B cell (primary cell): ENCODE measurements around the gene TAAR6. TPM values are rescaled to one million over a fixed set of nuclear protein-coding genes. Genes with fewer than 3 reads are reported as not detected.

Source experiments
- ATAC-seq: fragments of 200-7000 bp; cut with Tn5 transposase; one replicate; pipeline ENCODE4 v1.10.0; 2021; ENCODE audit warnings: low read depth, mild to moderate bottlenecking, moderate number of reproducible peaks, moderate library complexity
- CTCF ChIA-PET: fragments of 350-600 bp; sonication (Branson Sonifier 250); formaldehyde crosslinking; loops from one replicate; lab custom pipeline; 2021; ENCODE audit warnings: antibody characterized with exemption, inconsistent platforms; lab: Charles Lee
- POLR2A ChIA-PET: fragments of 350-600 bp; sonication (Branson Sonifier 250); formaldehyde crosslinking; loops from one replicate; lab custom pipeline; 2021; ENCODE audit warnings: antibody characterized with exemption; lab: Charles Lee
- DNase-seq: peaks from one replicate; pipeline ENCODE4 v3.0.0; 2013
- H2AFZ ChIP-seq: 2 replicates; pipeline ENCODE4 v1.6.1; 2012; ENCODE audit warnings: mild to moderate bottlenecking, low read depth, low read length; ENCODE audit not compliant: insufficient read depth, poor library complexity, severe bottlenecking
- H3K27ac ChIP-seq, 2 donors: 1 replicate in 1 of 2; 2 replicates in 1 of 2; pipeline ENCODE4 v1.5.1; 2012 to 2013; ENCODE audit warnings: low read length in 2 of 2, mild to moderate bottlenecking in 2 of 2, moderate library complexity in 1 of 2
- H3K27me3 ChIP-seq, 4 experiments: fragments of 200-600 bp in 1 of 4; sonication (generic) in 1 of 4; replicated peaks in 1 of 4; 1 replicate in 2 of 4; 2 replicates in 2 of 4; pipeline versions ENCODE4 v1.6.1 to v1.7.0; 2013 to 2016; ENCODE audit warnings: low read length in 3 of 4, mild to moderate bottlenecking in 2 of 4, mixed read lengths in 1 of 4, moderate library complexity in 1 of 4; ENCODE audit not compliant: insufficient read depth in 4 of 4, control insufficient read depth in 3 of 4; ENCODE audit errors: control extremely low read depth in 1 of 4
- H3K36me3 ChIP-seq, 2 experiments: replicated peaks in 1 of 2; 1 replicate in 1 of 2; 2 replicates in 1 of 2; pipeline versions ENCODE4 v1.6.1 to v1.7.1; 2013; ENCODE audit warnings: low read length in 1 of 2; ENCODE audit not compliant: insufficient read depth in 2 of 2, control insufficient read depth in 1 of 2; ENCODE audit errors: control extremely low read depth in 1 of 2, extremely low read depth in 1 of 2
- H3K4me1 ChIP-seq, 2 donors: fragments of 200-600 bp in 1 of 2; sonication (generic) in 1 of 2; 1 replicate in 1 of 2; 2 replicates in 1 of 2; pipeline versions ENCODE4 v1.5.1 to v1.6.1; 2013 to 2017; ENCODE audit warnings: low read length in 2 of 2; ENCODE audit not compliant: control insufficient read depth in 2 of 2, insufficient read depth in 2 of 2
- H3K4me2 ChIP-seq: replicated peaks from 2 replicates; pipeline ENCODE3; 2012; ENCODE audit warnings: mild to moderate bottlenecking, low read depth, low read length; ENCODE audit not compliant: poor library complexity, severe bottlenecking
- H3K4me3 ChIP-seq, 5 experiments: fragments of 200-600 bp in 1 of 5; sonication (generic) in 1 of 5; 1 replicate in 3 of 5; 2 replicates in 2 of 5; pipeline versions ENCODE4 v1.5.1 to v1.7.0; 2011 to 2016; ENCODE audit warnings: low read length in 4 of 5, mild to moderate bottlenecking in 4 of 5, low read depth in 2 of 5, control low read depth in 1 of 5, moderate library complexity in 1 of 5; ENCODE audit not compliant: insufficient read depth in 1 of 5; ENCODE audit errors: control extremely low read depth in 1 of 5, extremely low read depth in 1 of 5
- H3K79me2 ChIP-seq: fragments of 200-600 bp; sonication (generic); one replicate; pipeline ENCODE4 v1.6.0; 2016; ENCODE audit warnings: low read length; ENCODE audit not compliant: control insufficient read depth, insufficient read depth
- H3K9ac ChIP-seq: fragments of 200-600 bp; sonication (generic); 2 replicates; pipeline ENCODE4 v1.6.1; 2017; ENCODE audit warnings: mild to moderate bottlenecking, low read length, moderate library complexity
- H3K9me3 ChIP-seq, 3 donors: one replicate each; pipeline versions ENCODE4 v1.6.1 to v1.7.1; 2013; ENCODE audit warnings: low read length in 2 of 3; ENCODE audit not compliant: control insufficient read depth in 2 of 3, insufficient read depth in 1 of 3; ENCODE audit errors: control extremely low read depth in 1 of 3
- H4K20me1 ChIP-seq: 2 replicates; pipeline ENCODE4 v1.6.0; 2012; ENCODE audit warnings: mild to moderate bottlenecking, low read length; ENCODE audit not compliant: insufficient read depth, control insufficient read depth, poor library complexity, severe bottlenecking
- H3K27ac Mint-ChIP-seq: one replicate; pipeline ENCODE4 v1.8.0; 2021; ENCODE audit warnings: mixed read lengths
- H3K27me3 Mint-ChIP-seq: one replicate; pipeline ENCODE4 v1.8.0; 2021; ENCODE audit warnings: mixed read lengths
- H3K4me1 Mint-ChIP-seq: one replicate; pipeline ENCODE4 v1.8.0; 2021; ENCODE audit warnings: mixed read lengths
- H3K4me3 Mint-ChIP-seq: one replicate; pipeline ENCODE4 v1.8.0; 2021; ENCODE audit warnings: mixed read lengths
- H3K9me3 Mint-ChIP-seq: one replicate; pipeline ENCODE4 v1.8.0; 2022; ENCODE audit warnings: mixed read lengths; ENCODE audit not compliant: insufficient read depth
- EZH2 ChIP-seq: IDR thresholded peaks from 2 replicates; pipeline ENCODE4 v1.6.1; 2012; ENCODE audit warnings: borderline replicate concordance, low read depth, mild to moderate bottlenecking, moderate library complexity, low read length; ENCODE audit not compliant: insufficient read depth, poor library complexity, severe bottlenecking
- WGBS: methylation state at CpG from one replicate; pipeline ENCODE4 v1.1.5; 2013; ENCODE audit warnings: missing lambda C conversion rate; ENCODE audit not compliant: insufficient coverage; 5-methylcytosine and 5-hydroxymethylcytosine counted together
- intact Hi-C: fragments of 100-400 bp; cut with micrococcal nuclease; formaldehyde crosslinking; loops from one replicate; pipeline ENCODE4 v1.10.0; 2022
- polyA plus RNA-seq: library from polyadenylated mRNA; depleted of rRNA; stranded (reverse); fragments of >200 nt; gene quantifications from 2 replicates; pipeline ENCODE4 v1.2.3, GENCODE V29; 2012
- total RNA-seq, 2 donors: library from RNA; stranded (reverse); fragments of 120-200 nt in 1 of 2; gene quantifications; 1 replicate in 1 of 2; 2 replicates in 1 of 2; pipeline versions ENCODE4 v1.2.3 to v1.2.4, GENCODE V29; 2013 to 2022
- TF ChIP-seq, protein P1 (sequence below): fragments of 200-600 bp; IDR thresholded peaks from one replicate; pipeline ENCODE4 v1.8.0; 2022; ENCODE audit warnings: antibody characterized with exemption, mild to moderate bottlenecking

TAAR6 gene
- total and polyA plus RNA-seq, 2 donors (not counting 1 experiment from before 2014, with no cell fraction given): not detected

DNA sequence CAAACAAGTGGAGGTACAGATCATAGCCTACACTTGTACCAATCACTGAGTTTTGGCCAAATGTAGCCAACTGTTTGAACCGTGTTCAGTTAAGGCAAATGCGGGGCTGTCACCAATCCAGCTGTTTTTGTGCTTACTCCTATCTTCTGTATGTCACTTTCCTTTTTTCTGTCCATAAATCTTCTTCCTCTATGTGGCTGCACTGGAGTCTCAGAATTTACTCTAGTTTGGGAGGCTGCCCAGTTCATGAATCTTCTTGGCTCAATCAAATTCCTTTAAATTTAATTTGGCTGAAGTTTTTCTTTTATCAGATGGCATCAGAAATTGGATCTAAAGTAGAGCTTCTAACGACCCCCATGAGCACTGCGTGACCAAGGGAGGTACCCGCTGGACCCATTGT, 45.5 kb upstream of the TAAR6 start:
- Histone ChIP-seq H3K9ac (no peak overlapping the region), H3K36me3 (no peaks in the 10 kb centered on the region), H3K4me2 (no peak overlapping the region), H4K20me1 (no peaks in the 10 kb centered on the region), H3K79me2 (no peaks in the 10 kb centered on the region), H3K4me1 (no peaks in the 10 kb centered on the region), H3K27me3 (no peaks in the 10 kb centered on the region), H3K27ac (no peak overlapping the region), H2AFZ (no peak overlapping the region), H3K4me3 (no peak overlapping the region), H3K9me3 (no peaks in the 10 kb centered on the region)
- H3K9me3 Mint-ChIP-seq: no peaks in the 10 kb centered on the region
- intact Hi-C loops: no loop called here
- H3K27me3 Mint-ChIP-seq: no peaks in the 10 kb centered on the region
- ATAC-seq (no peak), DNase-seq (no peak)
- WGBS: 95% methylated on average over 5 of the region's 5 CpGs
- CTCF ChIA-PET: interaction anchor here (0.6 to 1.8 kb wide), 4 partner anchors 12 to 1790 kb away, joined by 3 to 6 read pairs (median 4); partner anchors contain the start of gene STX7
- peaks cover 4% of the 10 kb centered on the region for H3K4me1 Mint-ChIP-seq
- H3K4me3 Mint-ChIP-seq: no peak overlapping the region
- H3K27ac Mint-ChIP-seq: no peak overlapping the region
- POLR2A ChIA-PET: no interaction called here
- TF ChIP-seq, protein P1, sequence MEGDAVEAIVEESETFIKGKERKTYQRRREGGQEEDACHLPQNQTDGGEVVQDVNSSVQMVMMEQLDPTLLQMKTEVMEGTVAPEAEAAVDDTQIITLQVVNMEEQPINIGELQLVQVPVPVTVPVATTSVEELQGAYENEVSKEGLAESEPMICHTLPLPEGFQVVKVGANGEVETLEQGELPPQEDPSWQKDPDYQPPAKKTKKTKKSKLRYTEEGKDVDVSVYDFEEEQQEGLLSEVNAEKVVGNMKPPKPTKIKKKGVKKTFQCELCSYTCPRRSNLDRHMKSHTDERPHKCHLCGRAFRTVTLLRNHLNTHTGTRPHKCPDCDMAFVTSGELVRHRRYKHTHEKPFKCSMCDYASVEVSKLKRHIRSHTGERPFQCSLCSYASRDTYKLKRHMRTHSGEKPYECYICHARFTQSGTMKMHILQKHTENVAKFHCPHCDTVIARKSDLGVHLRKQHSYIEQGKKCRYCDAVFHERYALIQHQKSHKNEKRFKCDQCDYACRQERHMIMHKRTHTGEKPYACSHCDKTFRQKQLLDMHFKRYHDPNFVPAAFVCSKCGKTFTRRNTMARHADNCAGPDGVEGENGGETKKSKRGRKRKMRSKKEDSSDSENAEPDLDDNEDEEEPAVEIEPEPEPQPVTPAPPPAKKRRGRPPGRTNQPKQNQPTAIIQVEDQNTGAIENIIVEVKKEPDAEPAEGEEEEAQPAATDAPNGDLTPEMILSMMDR: no peak
- TF ChIP-seq EZH2: no peak

GRCh38 chr6:132525866-132526265, 44.3 kb upstream of the TAAR6 start:
- Histone ChIP-seq H3K36me3 (no peaks in the 10 kb centered on the region), H3K79me2 (peaks cover 5% of the 10 kb centered on the region), H3K4me3 (no peak overlapping the region), H3K9me3 (no peaks in the 10 kb centered on the region), H3K4me2 (no peak overlapping the region), H3K27me3 (no peaks in the 10 kb centered on the region), H3K4me1 (peaks cover 3 to 4% of the 10 kb centered on the region in 2 donors), H4K20me1 (no peaks in the 10 kb centered on the region), H2AFZ (no peak overlapping the region), H3K9ac (no peak overlapping the region), H3K27ac (no peak overlapping the region)
- Mint-ChIP-seq H3K4me3 (no peak overlapping the region), H3K27ac (no peak overlapping the region), H3K9me3 (no peaks in the 10 kb centered on the region), H3K27me3 (no peaks in the 10 kb centered on the region), H3K4me1 (peaks cover 6% of the 10 kb centered on the region)
- DNase-seq: no peak
- no peak for TF ChIP-seq EZH2
- TF ChIP-seq, protein P1: no peak
- ChIA-PET CTCF (interaction anchor here (1.3 to 2.7 kb wide), 2 partner anchors 11 to 246 kb away, joined by 4 to 13 read pairs; no protein-coding TSS in a partner anchor), POLR2A (no interaction called here)
- no peak for ATAC-seq
- intact Hi-C loops: no loop called here
- WGBS: 50% methylated on average over 2 of the region's 4 CpGs
